HEK293 (cell line): ENCODE results near the gene RNF223.

Experiments used
- GLIS1 ChIP-seq: fragments of 450-650 bp; formaldehyde crosslinking; IDR thresholded peaks from 2 replicates; pipeline ENCODE4 v1.5.1; 2016; ENCODE audit warnings: missing biosample characterization, missing genetic modification characterization
- GLIS2 ChIP-seq: fragments of 450-650 bp; formaldehyde crosslinking; IDR thresholded peaks from 2 replicates; pipeline ENCODE4 v1.5.1; 2016; ENCODE audit warnings: missing biosample characterization, missing genetic modification characterization
- KLF10 ChIP-seq: fragments of 450-650 bp; IDR thresholded peaks from 2 replicates; pipeline ENCODE4 v1.5.1; 2018; ENCODE audit warnings: missing biosample characterization, mild to moderate bottlenecking, missing genetic modification characterization
- KLF16 ChIP-seq: fragments of 450-650 bp; formaldehyde crosslinking; IDR thresholded peaks from 2 replicates; pipeline ENCODE4 v1.5.1; 2017; ENCODE audit warnings: missing biosample characterization, missing genetic modification characterization
- RBAK ChIP-seq: fragments of 450-650 bp; formaldehyde crosslinking; IDR thresholded peaks from 2 replicates; pipeline ENCODE4 v1.5.1; 2016; ENCODE audit warnings: missing biosample characterization, missing genetic modification characterization
- SP7 ChIP-seq: fragments of 450-650 bp; formaldehyde crosslinking; IDR thresholded peaks from 2 replicates; pipeline ENCODE4 v1.5.1; 2016; ENCODE audit warnings: missing biosample characterization, missing genetic modification characterization
- ZBTB7A ChIP-seq: fragments of 450-650 bp; formaldehyde crosslinking; IDR thresholded peaks from 2 replicates; pipeline ENCODE4 v1.5.1; 2016; ENCODE audit warnings: low read depth, missing biosample characterization, missing genetic modification characterization
- ZEB2 ChIP-seq: fragments of 450-650 bp; formaldehyde crosslinking; IDR thresholded peaks from 2 replicates; pipeline ENCODE4 v1.5.1; 2016; ENCODE audit warnings: missing biosample characterization, missing genetic modification characterization
- ZFP41 ChIP-seq: fragments of 450-650 bp; formaldehyde crosslinking; IDR thresholded peaks from 2 replicates; pipeline ENCODE4 v1.5.1; 2016; ENCODE audit warnings: missing biosample characterization, missing genetic modification characterization, borderline replicate concordance
- ZNF133 ChIP-seq: fragments of 450-650 bp; formaldehyde crosslinking; IDR thresholded peaks from 2 replicates; pipeline ENCODE4 v1.5.1; 2016; ENCODE audit warnings: missing biosample characterization, missing genetic modification characterization
- ZNF157 ChIP-seq: fragments of 450-650 bp; formaldehyde crosslinking; IDR thresholded peaks from 2 replicates; pipeline ENCODE4 v1.5.1; 2016; ENCODE audit warnings: missing biosample characterization, missing genetic modification characterization
- ZNF248 ChIP-seq: fragments of 450-650 bp; formaldehyde crosslinking; IDR thresholded peaks from 2 replicates; pipeline ENCODE4 v1.5.1; 2017; ENCODE audit warnings: missing biosample characterization, missing genetic modification characterization
- ZNF510 ChIP-seq: fragments of 450-650 bp; formaldehyde crosslinking; IDR thresholded peaks from 2 replicates; pipeline ENCODE4 v1.5.1; 2018; ENCODE audit warnings: mild to moderate bottlenecking, missing genetic modification characterization, missing biosample characterization; ENCODE audit not compliant: insufficient replicate concordance
- ZNF558 ChIP-seq: fragments of 450-650 bp; formaldehyde crosslinking; IDR thresholded peaks from 2 replicates; pipeline ENCODE4 v1.5.1; 2016; ENCODE audit warnings: missing biosample characterization, missing genetic modification characterization
- ZNF596 ChIP-seq: fragments of 450-650 bp; IDR thresholded peaks from 2 replicates; pipeline ENCODE4 v1.5.0; 2018; ENCODE audit warnings: missing biosample characterization, mild to moderate bottlenecking, missing genetic modification characterization, moderate library complexity
- ZNF658 ChIP-seq: fragments of 450-650 bp; formaldehyde crosslinking; IDR thresholded peaks from 2 replicates; pipeline ENCODE4; 2016; ENCODE audit warnings: missing biosample characterization, missing genetic modification characterization
- ZNF830 ChIP-seq: fragments of 450-650 bp; IDR thresholded peaks from 2 replicates; pipeline ENCODE4 v1.5.0; 2018; ENCODE audit warnings: missing biosample characterization, missing genetic modification characterization, low read depth, mild to moderate bottlenecking, moderate library complexity
- ZNF837 ChIP-seq: fragments of 450-650 bp; formaldehyde crosslinking; IDR thresholded peaks from 2 replicates; pipeline ENCODE4 v1.5.1; 2016; ENCODE audit warnings: missing biosample characterization, missing genetic modification characterization
- TF ChIP-seq, protein P1 (sequence below): fragments of 450-650 bp; formaldehyde crosslinking; IDR thresholded peaks from 2 replicates; pipeline ENCODE4 v1.5.1; 2016; ENCODE audit warnings: missing biosample characterization, missing genetic modification characterization
- TF ChIP-seq, protein P2 (sequence below): fragments of 450-650 bp; formaldehyde crosslinking; IDR thresholded peaks from 2 replicates; pipeline ENCODE4 v1.5.1; 2016; ENCODE audit warnings: missing biosample characterization, missing genetic modification characterization
- TF ChIP-seq, protein P3 (sequence below): fragments of 450-650 bp; formaldehyde crosslinking; IDR thresholded peaks from 2 replicates; pipeline ENCODE4 v1.5.1; 2016; ENCODE audit warnings: missing biosample characterization, missing genetic modification characterization, low read depth
- TF ChIP-seq, protein P4 (sequence below): IDR thresholded peaks from 2 replicates; pipeline ENCODE4 v1.6.1; 2011; ENCODE audit warnings: mild to moderate bottlenecking, low read depth, low read length, borderline replicate concordance
- TF ChIP-seq, protein P5 (sequence below): fragments of 450-650 bp; formaldehyde crosslinking; IDR thresholded peaks from 2 replicates; pipeline ENCODE4 v1.5.1; 2016; ENCODE audit warnings: missing biosample characterization, missing genetic modification characterization
- TF ChIP-seq, protein P6 (sequence below): fragments of 450-650 bp; formaldehyde crosslinking; IDR thresholded peaks from 2 replicates; pipeline ENCODE4 v1.5.1; 2016; ENCODE audit warnings: missing biosample characterization, missing genetic modification characterization
- TF ChIP-seq, protein P7 (sequence below): fragments of 450-650 bp; formaldehyde crosslinking; IDR thresholded peaks from 2 replicates; pipeline ENCODE4 v1.5.1; 2016; ENCODE audit warnings: missing biosample characterization, missing genetic modification characterization

Gene RNF223

GRCh38 chr1:1067860-1068516, 6.1 kb downstream of the RNF223 start (continued):
- no peak for TF ChIP-seq ZNF830 (tag by site-specific recombination)
- no peak for TF ChIP-seq ZNF157
- no peak for TF ChIP-seq ZNF837 (tag by site-specific recombination)
- TF ChIP-seq RBAK: no peak
- no peak for TF ChIP-seq ZFP41 (tag by site-specific recombination)
- TF ChIP-seq, protein P1, sequence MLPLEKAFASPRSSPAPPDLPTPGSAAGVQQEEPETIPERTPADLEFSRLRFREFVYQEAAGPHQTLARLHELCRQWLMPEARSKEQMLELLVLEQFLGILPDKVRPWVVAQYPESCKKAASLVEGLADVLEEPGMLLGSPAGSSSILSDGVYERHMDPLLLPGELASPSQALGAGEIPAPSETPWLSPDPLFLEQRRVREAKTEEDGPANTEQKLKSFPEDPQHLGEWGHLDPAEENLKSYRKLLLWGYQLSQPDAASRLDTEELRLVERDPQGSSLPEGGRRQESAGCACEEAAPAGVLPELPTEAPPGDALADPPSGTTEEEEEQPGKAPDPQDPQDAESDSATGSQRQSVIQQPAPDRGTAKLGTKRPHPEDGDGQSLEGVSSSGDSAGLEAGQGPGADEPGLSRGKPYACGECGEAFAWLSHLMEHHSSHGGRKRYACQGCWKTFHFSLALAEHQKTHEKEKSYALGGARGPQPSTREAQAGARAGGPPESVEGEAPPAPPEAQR (tag by site-specific recombination): no peak
- TF ChIP-seq, protein P2, sequence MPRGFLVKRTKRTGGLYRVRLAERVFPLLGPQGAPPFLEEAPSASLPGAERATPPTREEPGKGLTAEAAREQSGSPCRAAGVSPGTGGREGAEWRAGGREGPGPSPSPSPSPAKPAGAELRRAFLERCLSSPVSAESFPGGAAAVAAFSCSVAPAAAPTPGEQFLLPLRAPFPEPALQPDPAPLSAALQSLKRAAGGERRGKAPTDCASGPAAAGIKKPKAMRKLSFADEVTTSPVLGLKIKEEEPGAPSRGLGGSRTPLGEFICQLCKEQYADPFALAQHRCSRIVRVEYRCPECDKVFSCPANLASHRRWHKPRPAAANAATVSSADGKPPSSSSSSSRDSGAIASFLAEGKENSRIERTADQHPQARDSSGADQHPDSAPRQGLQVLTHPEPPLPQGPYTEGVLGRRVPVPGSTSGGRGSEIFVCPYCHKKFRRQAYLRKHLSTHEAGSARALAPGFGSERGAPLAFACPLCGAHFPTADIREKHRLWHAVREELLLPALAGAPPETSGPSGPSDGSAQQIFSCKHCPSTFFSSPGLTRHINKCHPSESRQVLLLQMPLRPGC (tag by site-specific recombination): no peak
- TF ChIP-seq, protein P3, sequence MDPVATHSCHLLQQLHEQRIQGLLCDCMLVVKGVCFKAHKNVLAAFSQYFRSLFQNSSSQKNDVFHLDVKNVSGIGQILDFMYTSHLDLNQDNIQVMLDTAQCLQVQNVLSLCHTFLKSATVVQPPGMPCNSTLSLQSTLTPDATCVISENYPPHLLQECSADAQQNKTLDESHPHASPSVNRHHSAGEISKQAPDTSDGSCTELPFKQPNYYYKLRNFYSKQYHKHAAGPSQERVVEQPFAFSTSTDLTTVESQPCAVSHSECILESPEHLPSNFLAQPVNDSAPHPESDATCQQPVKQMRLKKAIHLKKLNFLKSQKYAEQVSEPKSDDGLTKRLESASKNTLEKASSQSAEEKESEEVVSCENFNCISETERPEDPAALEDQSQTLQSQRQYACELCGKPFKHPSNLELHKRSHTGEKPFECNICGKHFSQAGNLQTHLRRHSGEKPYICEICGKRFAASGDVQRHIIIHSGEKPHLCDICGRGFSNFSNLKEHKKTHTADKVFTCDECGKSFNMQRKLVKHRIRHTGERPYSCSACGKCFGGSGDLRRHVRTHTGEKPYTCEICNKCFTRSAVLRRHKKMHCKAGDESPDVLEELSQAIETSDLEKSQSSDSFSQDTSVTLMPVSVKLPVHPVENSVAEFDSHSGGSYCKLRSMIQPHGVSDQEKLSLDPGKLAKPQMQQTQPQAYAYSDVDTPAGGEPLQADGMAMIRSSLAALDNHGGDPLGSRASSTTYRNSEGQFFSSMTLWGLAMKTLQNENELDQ (tag by site-specific recombination): no peak
- TF ChIP-seq GLIS2: peak; percentile 56; the same call in 1 of the 2 replicates
- no peak for TF ChIP-seq SP7 (tag by site-specific recombination)
- TF ChIP-seq, protein P4, sequence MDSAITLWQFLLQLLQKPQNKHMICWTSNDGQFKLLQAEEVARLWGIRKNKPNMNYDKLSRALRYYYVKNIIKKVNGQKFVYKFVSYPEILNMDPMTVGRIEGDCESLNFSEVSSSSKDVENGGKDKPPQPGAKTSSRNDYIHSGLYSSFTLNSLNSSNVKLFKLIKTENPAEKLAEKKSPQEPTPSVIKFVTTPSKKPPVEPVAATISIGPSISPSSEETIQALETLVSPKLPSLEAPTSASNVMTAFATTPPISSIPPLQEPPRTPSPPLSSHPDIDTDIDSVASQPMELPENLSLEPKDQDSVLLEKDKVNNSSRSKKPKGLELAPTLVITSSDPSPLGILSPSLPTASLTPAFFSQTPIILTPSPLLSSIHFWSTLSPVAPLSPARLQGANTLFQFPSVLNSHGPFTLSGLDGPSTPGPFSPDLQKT: no peak
- peak; percentile 26; the same call in 1 of the 2 replicates for TF ChIP-seq ZBTB7A (tag by site-specific recombination)
- TF ChIP-seq, protein P5, sequence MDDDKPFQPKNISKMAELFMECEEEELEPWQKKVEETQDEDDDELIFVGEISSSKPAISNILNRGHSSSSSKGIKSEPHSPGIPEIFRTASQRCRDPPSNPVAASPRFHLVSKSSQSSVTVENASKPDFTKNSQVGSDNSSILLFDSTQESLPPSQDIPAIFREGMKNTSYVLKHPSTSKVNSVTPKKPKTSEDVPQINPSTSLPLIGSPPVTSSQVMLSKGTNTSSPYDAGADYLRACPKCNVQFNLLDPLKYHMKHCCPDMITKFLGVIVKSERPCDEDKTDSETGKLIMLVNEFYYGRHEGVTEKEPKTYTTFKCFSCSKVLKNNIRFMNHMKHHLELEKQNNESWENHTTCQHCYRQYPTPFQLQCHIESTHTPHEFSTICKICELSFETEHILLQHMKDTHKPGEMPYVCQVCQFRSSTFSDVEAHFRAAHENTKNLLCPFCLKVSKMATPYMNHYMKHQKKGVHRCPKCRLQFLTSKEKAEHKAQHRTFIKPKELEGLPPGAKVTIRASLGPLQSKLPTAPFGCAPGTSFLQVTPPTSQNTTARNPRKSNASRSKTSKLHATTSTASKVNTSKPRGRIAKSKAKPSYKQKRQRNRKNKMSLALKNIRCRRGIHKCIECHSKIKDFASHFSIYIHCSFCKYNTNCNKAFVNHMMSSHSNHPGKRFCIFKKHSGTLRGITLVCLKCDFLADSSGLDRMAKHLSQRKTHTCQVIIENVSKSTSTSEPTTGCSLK: no peak
- TF ChIP-seq ZNF596 (tag by site-specific recombination): no peak
- TF ChIP-seq ZNF510 (tag by site-specific recombination): no peak
- no peak for TF ChIP-seq ZNF248 (tag by site-specific recombination)
- TF ChIP-seq ZNF658: no peak
- TF ChIP-seq, protein P6, sequence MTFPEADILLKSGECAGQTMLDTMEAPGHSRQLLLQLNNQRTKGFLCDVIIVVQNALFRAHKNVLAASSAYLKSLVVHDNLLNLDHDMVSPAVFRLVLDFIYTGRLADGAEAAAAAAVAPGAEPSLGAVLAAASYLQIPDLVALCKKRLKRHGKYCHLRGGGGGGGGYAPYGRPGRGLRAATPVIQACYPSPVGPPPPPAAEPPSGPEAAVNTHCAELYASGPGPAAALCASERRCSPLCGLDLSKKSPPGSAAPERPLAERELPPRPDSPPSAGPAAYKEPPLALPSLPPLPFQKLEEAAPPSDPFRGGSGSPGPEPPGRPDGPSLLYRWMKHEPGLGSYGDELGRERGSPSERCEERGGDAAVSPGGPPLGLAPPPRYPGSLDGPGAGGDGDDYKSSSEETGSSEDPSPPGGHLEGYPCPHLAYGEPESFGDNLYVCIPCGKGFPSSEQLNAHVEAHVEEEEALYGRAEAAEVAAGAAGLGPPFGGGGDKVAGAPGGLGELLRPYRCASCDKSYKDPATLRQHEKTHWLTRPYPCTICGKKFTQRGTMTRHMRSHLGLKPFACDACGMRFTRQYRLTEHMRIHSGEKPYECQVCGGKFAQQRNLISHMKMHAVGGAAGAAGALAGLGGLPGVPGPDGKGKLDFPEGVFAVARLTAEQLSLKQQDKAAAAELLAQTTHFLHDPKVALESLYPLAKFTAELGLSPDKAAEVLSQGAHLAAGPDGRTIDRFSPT (tag by site-specific recombination): 0 out of 2 replicates have a peak, but pooled peaks have one; percentile 7
- no peak for TF ChIP-seq ZNF558 (tag by site-specific recombination)
- no peak for TF ChIP-seq KLF16 (tag by site-specific recombination)
- TF ChIP-seq, protein P7, sequence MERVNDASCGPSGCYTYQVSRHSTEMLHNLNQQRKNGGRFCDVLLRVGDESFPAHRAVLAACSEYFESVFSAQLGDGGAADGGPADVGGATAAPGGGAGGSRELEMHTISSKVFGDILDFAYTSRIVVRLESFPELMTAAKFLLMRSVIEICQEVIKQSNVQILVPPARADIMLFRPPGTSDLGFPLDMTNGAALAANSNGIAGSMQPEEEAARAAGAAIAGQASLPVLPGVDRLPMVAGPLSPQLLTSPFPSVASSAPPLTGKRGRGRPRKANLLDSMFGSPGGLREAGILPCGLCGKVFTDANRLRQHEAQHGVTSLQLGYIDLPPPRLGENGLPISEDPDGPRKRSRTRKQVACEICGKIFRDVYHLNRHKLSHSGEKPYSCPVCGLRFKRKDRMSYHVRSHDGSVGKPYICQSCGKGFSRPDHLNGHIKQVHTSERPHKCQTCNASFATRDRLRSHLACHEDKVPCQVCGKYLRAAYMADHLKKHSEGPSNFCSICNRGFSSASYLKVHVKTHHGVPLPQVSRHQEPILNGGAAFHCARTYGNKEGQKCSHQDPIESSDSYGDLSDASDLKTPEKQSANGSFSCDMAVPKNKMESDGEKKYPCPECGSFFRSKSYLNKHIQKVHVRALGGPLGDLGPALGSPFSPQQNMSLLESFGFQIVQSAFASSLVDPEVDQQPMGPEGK: peak; percentile 74
- TF ChIP-seq ZNF133: no peak
- peak; percentile 54; the same call in 1 of the 2 replicates for TF ChIP-seq ZEB2 (tag by site-specific recombination)
- TF ChIP-seq KLF10 (tag by site-specific recombination): no peak
- TF ChIP-seq GLIS1 (tag by site-specific recombination): no peak
